Hepatic stellate cell (primary cell): ENCODE results near the gene KIAA0930.
"Not testable (repeated sequence)": the region's sequence is repeated elsewhere in the genome, so short reads cannot be mapped to it uniquely, and the experiment has no call there.

Source experiments
- DNase-seq: peaks from one replicate; pipeline ENCODE4 v3.0.0; 2011; ENCODE audit warnings: low spot score

KIAA0930 gene

DNA sequence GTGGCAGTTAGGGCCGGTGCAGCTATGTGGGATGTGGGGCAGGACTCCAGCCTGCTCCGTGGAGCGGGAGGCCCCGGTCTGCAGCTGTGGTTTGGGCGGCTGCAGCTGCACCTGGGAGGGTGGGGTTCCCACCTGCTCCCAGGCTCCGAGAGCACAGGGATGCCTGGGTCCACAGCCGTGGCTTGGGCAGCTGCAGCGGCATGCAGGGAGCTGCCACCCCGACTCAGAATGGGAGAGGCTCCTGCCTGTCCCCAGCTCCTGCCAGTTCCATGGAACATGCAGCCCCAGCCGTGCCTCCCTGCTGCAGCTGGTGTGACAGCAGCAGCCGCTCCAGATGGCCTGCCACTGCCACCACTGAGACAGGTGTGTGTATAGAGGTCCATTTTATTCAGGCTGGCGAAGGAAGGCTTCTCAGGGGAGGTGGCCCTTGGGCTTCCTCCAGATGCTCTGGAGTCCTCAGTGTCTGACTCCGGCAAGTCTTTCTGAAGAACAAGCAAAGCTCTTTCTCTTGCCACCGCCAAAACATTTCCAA, 22.3 kb upstream of the KIAA0930 start:
- DNase-seq: no peak

DNA sequence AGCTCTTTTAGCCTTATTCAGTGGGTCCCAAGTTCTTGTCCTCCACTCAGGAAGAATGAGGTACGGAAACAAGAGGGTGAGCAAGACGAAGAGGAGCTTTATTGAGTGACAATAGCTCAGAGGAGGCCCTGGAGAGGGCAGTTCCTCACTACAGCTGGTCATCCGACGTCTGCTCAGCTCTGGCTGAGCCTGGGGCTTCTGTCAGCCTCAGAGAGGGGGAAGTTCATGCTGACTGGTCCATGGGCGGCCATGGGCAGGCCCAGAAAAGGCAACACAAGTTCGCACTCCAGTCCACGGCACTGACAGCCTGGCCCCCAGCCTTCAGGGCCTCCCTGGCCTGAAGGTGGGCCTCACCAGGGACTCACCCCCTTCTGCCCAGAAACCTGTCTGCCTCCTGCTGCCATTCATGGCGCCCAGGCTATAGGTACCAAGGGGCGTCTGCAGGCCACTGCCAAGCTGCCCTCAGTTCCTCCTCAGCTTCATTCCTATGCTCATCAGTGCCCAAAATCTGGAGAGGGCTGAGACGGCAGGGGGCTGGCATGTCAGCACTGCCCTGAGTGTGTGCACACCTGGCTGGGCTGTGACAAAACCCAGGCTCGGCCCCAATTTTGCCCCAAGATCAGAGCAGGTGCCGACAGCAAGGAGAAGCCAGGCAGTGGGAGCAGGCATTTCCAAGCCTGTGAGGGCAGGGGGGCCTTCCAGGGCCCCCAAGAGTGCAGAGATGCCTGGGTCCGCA, 21.7 kb upstream of the KIAA0930 start:
- DNase-seq: no peak

DNA sequence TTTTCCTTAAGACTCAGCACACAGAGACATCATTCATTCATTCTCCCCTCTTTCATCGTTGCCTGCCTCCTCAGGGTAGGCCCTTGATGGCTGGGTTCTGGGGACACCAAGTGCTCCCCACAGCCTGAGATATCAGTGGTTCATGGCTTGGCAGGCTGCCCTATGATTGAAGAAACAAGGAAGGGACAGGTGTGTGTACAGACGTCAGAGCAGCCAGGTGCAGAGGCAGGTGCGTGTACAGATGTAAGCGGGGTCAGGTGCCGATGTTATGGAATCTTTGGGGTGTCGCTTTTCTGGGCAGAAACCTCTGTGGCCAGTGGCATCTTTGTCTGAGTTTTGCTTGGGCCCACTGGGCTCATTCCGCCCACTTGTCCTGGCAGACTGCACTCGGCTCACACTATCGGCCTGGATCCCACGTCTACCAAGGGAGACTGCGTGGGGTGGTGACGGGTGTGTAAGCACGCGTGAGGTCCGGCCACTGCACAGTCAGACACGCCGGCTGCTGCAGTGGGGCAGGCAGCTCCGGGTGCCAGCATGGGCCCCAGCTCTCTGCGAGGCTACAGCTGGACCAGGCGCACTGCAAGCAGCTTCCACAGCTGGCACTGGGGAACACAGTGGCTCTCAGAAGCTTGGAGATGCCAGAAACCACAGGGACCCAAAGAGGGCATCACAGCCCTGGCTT, 20.9 kb upstream of the KIAA0930 start:
- DNase-seq: no peak

DNA sequence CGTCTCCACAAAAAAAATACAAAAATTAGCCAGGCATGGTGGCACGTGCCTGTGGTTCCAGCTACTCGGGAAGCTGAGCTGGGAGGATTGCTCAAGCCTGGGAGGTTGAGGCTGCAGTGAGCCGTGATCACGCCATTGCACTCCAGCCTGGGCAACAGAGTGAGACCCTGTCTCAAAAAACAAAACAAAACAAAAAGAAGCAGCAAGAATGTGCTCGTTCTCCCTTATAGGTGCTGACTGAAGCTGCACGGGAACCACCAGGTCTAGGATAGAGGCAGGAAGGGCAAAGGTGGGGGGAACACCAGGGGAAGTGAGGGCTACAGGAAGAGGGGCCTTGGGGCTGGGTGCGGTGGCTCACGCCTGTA, 19.7 kb upstream of the KIAA0930 start:
- not testable (repeated sequence) for DNase-seq

DNA sequence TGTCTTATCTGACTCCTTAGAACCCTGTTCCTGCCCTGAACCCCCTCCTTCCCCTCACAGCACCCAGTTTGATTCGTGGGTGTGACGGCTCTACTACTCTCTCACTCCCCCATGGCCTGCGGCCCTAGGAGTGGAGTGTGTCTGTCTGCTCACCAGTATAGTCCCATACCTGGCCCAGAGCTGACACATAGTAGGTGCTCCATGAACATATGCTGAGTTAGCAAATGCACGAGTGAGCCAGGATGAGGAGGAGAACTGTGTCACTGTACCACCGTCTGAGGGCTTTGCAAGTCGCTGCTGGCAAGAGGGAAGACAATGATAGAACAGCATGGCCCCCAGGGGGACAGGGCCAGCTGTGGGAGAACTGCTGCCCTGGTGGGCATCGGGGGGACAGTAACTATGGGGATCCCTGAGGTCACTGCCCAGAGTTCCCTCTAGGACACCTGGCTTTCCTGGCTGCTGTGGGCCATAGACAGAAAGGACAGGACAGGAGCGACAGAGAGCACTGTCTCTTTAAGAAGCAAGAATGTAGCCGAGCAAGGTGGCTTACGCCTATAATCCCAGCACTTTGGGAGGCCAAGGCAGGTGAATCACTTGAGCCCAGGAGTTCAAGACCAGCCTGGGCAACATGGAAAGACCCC, 19.2 kb upstream of the KIAA0930 start:
- no peak for DNase-seq

DNA sequence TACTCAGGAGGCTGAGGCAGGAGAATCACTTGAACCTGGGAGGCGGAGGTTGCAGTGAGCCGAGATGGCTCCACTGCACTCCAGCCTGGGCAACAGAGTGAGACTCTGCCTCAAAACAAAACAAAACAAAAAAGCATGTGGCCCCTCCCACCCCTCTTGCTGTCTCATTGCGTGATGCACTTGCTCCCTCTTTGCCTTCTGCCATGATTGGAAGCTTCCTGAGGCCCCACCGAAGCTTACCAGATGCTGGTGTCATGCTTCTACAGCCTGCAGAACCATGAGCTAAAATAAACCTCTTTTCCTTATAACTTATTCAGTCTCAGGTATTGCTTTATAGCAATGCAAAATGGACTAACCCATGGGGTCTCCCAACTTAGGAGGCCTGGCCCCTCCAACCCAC, 17.2 kb upstream of the KIAA0930 start:
- DNase-seq: not testable (repeated sequence)

DNA sequence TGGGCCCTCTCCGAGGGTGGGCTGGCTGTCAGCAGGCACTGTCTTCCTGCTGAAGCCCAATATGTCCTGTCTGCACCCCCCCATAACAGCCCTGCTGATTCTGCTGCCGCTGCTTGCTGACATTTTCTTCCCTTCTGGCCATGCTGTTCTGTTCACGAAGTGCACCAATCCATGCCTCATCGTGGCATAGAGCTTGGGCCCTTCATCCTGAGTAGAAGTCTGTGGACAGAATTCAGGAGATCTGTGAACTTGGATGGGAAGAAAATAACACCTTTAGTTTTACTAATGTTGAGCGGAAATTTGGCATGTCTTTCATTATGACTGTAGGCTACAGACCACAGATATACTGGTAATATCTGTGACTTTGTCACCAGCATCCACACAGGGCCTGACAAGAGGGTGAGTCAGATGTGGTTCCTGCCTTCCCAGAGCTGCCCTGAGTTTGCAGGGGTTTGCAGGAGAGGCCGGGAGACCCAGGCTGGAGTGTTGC, 14.1 kb upstream of the KIAA0930 start:
- DNase-seq: no peak

DNA sequence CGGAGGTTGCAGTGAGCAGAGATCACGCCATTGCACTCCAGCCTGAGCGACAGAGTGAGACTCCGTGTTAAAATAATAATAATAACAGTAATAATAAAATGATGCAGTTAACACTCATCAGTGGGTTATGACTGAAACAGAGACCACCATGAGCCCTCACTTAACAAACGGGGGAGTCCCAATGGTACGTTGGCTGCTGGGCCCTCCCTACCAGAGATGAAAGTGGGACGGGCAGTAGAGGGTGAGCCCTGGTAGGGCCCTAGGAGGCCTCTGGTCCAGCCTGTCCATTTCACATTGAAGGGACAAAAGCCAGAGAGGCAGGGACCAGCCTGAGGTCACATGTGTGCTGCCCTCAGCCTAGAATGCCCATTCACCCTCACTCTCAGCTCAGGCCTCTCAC, 13.7 kb upstream of the KIAA0930 start:
- DNase-seq: no peak

DNA sequence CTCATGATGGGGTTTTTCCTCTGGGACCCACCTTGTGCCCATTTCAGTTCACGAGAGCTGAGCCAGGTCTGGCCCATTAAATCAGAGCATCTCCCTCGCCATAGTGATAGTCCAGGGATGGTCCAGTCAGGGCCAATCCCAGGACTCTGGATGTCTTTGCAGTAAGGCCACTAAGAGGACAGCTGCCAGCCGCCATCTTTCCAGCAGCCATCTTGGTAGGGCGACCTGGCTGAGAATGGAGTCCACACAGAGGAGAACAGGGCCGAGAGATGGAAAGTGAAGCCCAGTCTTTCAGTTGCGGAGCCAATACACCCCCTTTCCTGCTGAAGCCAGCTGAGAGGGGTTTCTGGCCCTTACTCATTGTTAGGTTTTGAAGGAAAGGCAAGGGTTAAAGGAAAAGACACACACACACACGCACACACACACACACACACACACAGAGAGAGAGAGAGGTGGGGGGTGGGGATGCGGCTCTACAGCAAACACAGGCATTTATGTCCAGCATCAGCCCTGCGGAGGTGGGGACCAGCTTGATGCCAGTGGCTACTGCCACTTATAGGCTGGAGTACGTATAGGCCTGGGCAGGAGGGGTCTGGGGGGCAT, 12.4 kb upstream of the KIAA0930 start:
- DNase-seq: no peak

DNA sequence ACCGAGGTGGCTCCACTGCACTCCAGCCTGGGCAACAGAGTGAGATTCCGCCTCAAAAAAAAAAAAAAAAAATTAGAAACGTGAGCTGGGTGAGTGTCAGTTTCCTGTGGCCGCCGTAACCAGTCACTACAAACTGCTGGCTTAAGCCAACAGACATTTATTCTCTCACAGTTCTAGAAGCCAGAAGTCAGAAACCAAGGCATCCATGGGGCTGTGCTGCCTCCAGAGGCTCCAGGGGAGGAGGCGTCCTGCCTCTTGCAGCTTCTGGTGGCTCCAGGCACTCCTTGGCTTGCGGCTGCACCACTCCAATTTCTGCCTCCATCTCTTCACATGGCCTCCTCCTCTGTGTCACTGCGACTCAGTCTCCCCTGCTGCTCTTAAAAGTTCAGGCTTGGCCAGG, 11.1 kb upstream of the KIAA0930 start:
- no peak for DNase-seq

DNA sequence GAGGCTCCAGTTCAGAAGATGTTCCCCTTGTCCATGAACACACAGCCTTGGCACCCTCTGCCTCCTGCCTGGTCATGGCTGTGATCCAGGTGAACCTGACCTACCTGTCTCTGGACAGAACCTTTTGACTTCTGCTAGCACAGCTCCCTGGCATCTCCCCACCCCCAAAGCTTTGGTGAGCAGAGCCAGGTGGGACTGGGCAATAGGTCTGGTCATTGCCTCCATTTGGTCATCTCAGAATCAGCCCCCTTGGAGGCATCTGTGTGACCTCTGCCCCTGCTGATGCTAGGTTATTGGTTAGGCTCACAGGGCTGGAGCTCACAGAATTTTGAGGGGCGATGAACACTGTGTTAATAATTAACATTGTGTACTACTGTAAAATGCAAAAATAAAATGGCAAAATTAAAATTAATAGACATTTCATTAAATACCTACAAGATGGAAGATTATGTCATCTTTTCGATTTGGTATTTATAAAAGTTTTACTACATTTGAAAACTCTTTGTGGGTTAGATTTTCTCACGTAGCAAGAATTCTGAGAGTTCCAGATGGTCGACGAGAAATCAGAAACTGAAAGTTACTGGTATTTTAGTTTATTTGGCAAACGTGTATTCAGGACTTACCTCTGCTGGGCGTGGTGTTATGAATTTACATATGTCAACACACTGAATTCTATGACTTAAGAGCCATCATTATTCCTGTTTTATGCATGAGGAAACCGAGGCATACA, 8.3 kb upstream of the KIAA0930 start:
- DNase-seq: no peak

DNA sequence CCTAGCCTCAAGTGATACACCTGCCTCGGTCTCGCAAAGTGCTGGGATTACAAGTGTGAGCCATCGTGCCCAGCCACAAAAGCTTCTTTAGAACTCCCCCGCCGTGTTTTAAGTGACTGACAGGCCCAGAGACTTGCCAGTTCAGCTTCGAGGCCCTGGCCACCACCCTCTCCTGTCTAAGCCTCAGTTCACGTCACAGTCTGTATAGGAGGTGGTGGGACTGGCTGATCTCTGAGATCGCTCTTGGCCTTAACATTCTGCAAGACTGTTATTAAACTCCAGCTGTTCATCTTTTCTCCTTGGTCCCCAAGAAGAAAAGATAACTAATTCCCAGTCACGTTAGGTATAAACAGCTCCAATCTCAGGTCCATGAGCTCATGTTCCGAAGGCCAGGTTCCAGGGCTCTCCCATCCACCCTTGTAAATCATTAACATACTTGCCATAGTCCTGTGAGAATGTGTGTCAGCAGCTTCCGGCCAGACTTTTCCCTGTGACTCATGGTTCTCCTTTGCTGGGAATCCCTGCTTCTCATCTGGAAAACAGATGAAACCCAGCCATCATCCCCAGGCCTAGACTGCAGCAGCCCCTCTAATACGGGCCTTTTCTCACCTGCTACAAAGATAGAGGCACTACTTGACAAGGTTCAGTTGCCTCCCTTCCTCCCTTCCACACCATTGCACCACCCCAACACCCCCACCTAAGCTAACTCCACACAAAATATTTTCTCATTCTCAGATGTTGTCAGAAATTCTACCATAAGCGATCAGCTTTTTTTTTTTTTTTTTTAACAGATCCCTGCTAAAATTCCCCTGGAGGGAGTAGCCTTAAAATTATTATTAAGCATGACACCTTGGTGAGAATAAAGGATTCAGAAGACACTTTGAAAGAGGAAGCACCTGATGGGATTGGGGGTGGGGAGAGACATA, 5.6 kb upstream of the KIAA0930 start:
- peak; percentile 92 for DNase-seq

DNA sequence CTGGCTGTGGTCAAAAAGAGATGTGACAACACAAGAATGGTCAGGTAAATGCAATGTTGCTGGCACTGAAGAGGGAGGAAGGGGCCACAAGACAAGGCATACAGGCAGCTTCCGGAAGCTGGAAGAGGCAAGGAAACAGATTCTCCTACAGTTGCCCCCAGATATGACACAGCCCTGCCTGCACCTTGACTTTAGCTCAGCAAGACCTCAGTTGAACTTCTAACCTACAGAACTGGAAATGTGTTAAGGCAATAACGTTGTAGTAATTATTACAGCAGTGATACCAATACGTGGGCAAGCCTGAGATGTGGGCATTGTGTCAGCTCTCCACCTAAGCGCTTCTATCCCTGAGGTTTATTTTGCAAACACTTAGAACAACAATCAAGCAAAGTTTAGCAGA, 4.2 kb upstream of the KIAA0930 start:
- DNase-seq: no peak

DNA sequence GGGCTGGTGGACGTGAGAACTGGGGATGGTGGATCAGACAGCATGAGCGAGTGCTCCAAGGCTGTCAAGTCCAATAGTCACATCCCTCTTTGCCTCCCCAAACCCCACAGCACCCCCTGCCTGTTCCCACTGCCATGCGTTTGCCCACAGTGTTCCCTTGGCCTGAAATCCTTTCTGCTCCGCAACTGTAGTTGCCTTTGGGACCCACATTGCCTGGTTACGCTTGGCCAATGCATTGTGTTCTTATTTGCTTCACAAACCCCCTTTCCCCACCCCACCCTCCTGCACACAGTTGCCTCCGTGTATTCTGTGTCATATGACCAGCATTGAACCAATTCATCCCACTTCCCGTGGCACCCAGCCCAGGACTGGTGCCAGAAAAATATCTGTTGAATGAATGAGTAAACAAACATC, 2.1 kb upstream of the KIAA0930 start:
- no peak for DNase-seq

DNA sequence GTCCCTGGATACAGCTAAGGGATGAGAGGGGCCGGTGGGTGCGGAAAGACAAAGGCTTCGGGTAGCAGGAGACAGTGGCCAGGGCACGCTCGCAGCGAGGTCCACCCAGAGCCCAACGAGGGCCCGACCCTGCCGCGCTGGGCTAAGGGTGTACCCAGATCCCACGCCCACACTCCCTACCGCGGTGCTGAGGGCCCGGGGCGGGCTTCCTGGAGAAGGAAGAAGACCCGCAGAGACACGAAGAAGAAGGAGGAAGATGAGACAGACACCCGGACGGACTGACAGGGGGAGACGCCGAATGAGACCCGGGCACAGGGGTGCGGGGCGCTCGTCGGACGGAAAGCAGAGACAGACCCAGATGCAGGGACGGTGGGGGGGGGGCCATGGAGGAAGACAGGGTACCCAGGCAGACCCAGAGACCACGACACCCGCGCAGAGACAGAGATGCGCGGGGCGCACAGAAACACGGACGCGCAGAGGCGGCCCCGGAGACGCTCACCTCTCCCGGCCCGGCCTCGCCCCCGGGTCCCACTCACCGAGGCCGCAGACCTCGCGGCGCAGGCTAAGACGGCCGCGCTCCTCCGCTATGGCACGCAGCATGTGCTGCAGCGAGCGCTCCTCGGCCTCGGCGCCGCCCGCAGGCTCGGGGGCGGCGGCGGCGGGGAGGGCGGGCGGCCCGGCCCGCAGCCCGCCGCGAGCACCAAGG, 437 bp downstream of the KIAA0930 start:
- DNase-seq: peak; percentile 65

DNA sequence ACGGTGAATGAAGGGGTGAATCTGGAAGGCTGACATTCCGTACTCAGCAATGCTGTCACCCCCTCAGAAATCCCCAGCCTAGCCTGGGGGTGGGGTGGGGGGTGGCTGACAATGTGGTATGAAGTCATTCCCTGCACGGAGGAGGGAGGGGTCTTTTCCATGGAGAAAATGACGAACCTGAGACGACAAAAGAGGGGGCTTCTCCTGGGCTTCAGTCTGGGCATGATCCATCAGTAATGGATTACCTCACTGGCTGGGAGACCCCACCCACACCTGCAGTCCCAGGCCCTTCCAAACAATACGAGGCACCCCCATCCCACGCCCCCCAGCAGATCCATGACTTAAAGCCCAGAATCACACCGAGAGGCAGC, 1.0 kb downstream of the KIAA0930 start:
- DNase-seq: no peak

DNA sequence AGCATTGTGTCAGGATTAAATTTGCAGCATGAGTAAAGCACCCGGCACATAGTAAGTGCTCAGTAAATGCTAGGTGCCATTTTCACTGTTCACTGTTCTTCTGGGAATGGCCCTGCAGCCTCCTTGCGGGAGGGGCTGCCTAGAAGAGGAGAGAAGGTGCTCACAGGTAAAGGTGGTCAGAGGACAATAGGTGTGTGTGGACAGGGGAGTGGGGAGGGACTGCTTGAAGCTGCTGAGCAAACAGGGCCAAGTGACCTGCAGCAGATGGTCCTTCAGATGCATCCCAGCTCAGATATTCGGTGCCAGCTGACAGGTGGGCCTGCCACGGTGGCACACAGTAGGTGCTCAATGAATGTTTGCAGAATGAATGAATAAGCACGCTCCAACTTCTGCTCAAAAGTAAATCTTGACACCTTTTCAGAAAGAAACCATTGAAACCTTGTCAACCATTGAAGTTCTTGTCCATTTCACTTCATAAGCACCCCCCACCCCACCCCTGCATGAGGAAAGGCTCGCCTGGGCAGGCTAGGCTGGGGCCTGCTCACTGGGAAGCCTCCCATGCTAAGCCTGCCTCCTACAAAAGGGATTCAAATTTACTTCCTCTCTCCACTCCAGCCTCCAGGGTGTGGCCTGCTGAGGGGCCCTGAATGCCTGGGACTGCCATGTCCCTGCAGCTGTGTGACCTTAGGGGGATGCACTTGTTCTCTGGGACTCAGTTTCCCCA, 1.6 kb downstream of the KIAA0930 start:
- no peak for DNase-seq

DNA sequence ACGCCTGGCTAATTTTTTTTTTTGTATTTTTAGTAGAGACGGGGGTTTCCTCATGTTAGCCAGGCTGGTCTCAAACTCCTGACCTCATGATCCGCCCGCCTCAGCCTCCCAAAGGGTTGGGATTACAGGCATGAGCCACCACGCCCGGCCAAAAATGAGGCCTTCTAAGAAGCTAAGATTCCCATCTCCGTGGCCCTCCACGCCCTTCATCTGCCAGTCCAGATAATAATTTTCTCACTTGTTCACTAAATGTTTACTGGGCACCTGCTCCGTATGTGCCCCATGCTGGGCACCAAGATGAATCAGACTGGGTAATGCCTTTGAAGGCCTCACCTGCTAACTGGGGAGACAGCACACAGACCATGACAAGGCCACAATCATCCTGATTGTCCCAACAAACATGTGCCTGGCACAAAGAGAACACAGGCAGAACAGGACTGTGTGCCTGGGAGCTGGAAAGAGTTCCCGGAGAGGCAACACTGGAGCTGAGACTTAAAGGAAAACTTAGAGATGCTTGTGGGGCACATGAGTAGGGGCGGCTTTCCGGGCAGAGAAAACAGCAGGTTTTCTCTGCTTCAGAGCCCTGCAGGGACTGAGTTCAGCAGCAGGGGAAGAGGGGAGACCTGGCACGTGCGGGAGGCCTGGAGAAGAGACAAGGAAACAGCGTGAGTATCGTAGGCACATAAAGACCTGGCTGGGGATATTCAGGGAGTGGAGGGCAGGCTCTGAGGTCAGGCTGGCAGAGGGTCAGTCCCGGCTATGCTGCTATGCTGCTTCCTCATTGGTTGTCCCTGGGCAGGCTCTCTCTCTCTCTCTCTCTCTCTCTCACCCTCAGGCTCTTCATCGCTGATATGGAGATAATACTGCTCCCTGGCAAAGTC, 2.4 kb downstream of the KIAA0930 start:
- no peak for DNase-seq
